Hematopoietic multipotent progenitor cell treated with erythropoietin and hydrocortisone succinate and interleukin-3 and kit ligand, for 8 days (in vitro differentiated cells): ENCODE measurements around the gene RASA3.
"Not testable (repeated sequence)": the region's sequence is repeated elsewhere in the genome, so short reads cannot be mapped to it uniquely, and the experiment has no call there.

Experiments used
- DNase-seq: peaks from one replicate; pipeline ENCODE4 v3.0.0-alpha.2; 2015

RASA3 gene

GRCh38 chr13:114141261-114141996 is 9.0 kb upstream of the RASA3 start:
- DNase-seq: no peak

GRCh38 chr13:114140906-114141250 is 8.5 kb upstream of the RASA3 start:
- peak; percentile 48 for DNase-seq

GRCh38 chr13:114140131-114140905 is 7.9 kb upstream of the RASA3 start:
- peak; percentile 92 for DNase-seq

GRCh38 chr13:114136576-114136975 is 4.2 kb upstream of the RASA3 start:
- no peak for DNase-seq

- no peak for DNase-seq
Measured at GRCh38 chr13:114135731-114136171, 3.3 kb upstream of the RASA3 start.

- no peak for DNase-seq
Measured at GRCh38 chr13:114134944-114135610, 2.7 kb upstream of the RASA3 start.

- peak; percentile 59 for DNase-seq
Measured at GRCh38 chr13:114134111-114134943, 1.9 kb upstream of the RASA3 start.

GRCh38 chr13:114133552-114133951 is 1.1 kb upstream of the RASA3 start:
- DNase-seq: not testable (repeated sequence)

- DNase-seq: not testable (repeated sequence)
Measured at GRCh38 chr13:114133126-114133525, 703 bp upstream of the RASA3 start.

- DNase-seq: peak; percentile 48
Measured at GRCh38 chr13:114131583-114132418, 622 bp downstream of the RASA3 start.

- peak; percentile 59 for DNase-seq
Measured at GRCh38 chr13:114130837-114131582, 1.4 kb downstream of the RASA3 start.

GRCh38 chr13:114130131-114130836 is 2.1 kb downstream of the RASA3 start:
- DNase-seq: no peak

GRCh38 chr13:114129649-114130062 is 2.8 kb downstream of the RASA3 start:
- no peak for DNase-seq

- DNase-seq: peak; percentile 87
Measured at GRCh38 chr13:114128624-114129522, 3.5 kb downstream of the RASA3 start.

- DNase-seq: no peak
Measured at GRCh38 chr13:114128348-114128623, 4.1 kb downstream of the RASA3 start.

- DNase-seq: no peak
Measured at GRCh38 chr13:114127473-114128347, 4.7 kb downstream of the RASA3 start.

GRCh38 chr13:114126789-114127472 is 5.5 kb downstream of the RASA3 start:
- no peak for DNase-seq

GRCh38 chr13:114126086-114126485 is 6.3 kb downstream of the RASA3 start:
- not testable (repeated sequence) for DNase-seq
